ENCODE results near the gene SPSB1. TPM values are rescaled to one million over a fixed set of nuclear protein-coding genes. Genes with fewer than 3 reads are reported as not detected.

The SPSB1 gene
- polyA plus RNA-seq, 6 donors from 2014 or later: 0.61 to 2.2 (median 1.2) TPM; not detected in 1

- no peak overlapping the region for H3K4me3 Mint-ChIP-seq
- no peaks in the 10 kb centered on the region for H3K27me3 Mint-ChIP-seq
- no peaks in the 10 kb centered on the region for H3K9me3 Mint-ChIP-seq
- no peak overlapping the region for H3K27ac Mint-ChIP-seq
- peaks cover 12 to 30% (median 25%) of the 10 kb centered on the region in 3 donors for H3K4me1 Mint-ChIP-seq
- ATAC-seq (ENCODE audit: low read depth in 2 of 2) (no peak), DNase-seq (no peak)
- peaks cover 6 to 23% of the 10 kb centered on the region in 2 donors for H3K36me3 Mint-ChIP-seq
Measured at GRCh38 chr1:9263984-9264872, 28.5 kb upstream of the SPSB1 start.

GRCh38 chr1:9265037-9265436, 27.7 kb upstream of the SPSB1 start:
- peaks cover 0 to 23% of the 10 kb centered on the region in 2 donors for H3K36me3 Mint-ChIP-seq
- H3K9me3 Mint-ChIP-seq: no peaks in the 10 kb centered on the region
- DNase-seq: no peak
- no peak for ATAC-seq (ENCODE audit: low read depth in 2 of 2)
- H3K27me3 Mint-ChIP-seq: no peaks in the 10 kb centered on the region
- H3K27ac Mint-ChIP-seq: no peak overlapping the region
- H3K4me1 Mint-ChIP-seq: peaks cover 8 to 23% (median 18%) of the 10 kb centered on the region in 3 donors
- H3K4me3 Mint-ChIP-seq: peak overlapping the region in 1 of 8 donors; percentile 44

- no peak for DNase-seq
Measured at GRCh38 chr1:9265968-9266367, 26.7 kb upstream of the SPSB1 start.

GRCh38 chr1:9267352-9267686, 25.4 kb upstream of the SPSB1 start:
- H3K27ac Mint-ChIP-seq: peak overlapping the region in 3 of 6 donors; percentile 14 to 65 (median 31)
- H3K4me1 Mint-ChIP-seq: peaks cover 0 to 9% (median 7%) of the 10 kb centered on the region in 3 donors
- H3K36me3 Mint-ChIP-seq: peaks cover 0 to 24% of the 10 kb centered on the region in 2 donors

More at GRCh38 chr1:9265968-9266367, 26.7 kb upstream of the SPSB1 start:
- no peaks in the 10 kb centered on the region for H3K27me3 Mint-ChIP-seq
- ATAC-seq (ENCODE audit: low read depth in 2 of 2): no peak
- H3K4me1 Mint-ChIP-seq: peaks cover 4 to 14% (median 10%) of the 10 kb centered on the region in 3 donors
- no peak overlapping the region for H3K4me3 Mint-ChIP-seq
- H3K36me3 Mint-ChIP-seq: peaks cover 0 to 23% of the 10 kb centered on the region in 2 donors
- H3K27ac Mint-ChIP-seq: no peak overlapping the region
- no peaks in the 10 kb centered on the region for H3K9me3 Mint-ChIP-seq

GRCh38 chr1:9267827-9268581, 24.7 kb upstream of the SPSB1 start:
- peaks cover 0 to 24% of the 10 kb centered on the region in 2 donors for H3K36me3 Mint-ChIP-seq
- peaks cover 0 to 10% (median 9%) of the 10 kb centered on the region in 3 donors for H3K4me1 Mint-ChIP-seq
- H3K27ac Mint-ChIP-seq: no peak overlapping the region
- no peak overlapping the region for H3K4me3 Mint-ChIP-seq
- DNase-seq (no peak), ATAC-seq (ENCODE audit: low read depth in 2 of 2) (no peak)
- H3K9me3 Mint-ChIP-seq: no peaks in the 10 kb centered on the region
- H3K27me3 Mint-ChIP-seq: no peaks in the 10 kb centered on the region

More at GRCh38 chr1:9267352-9267686, 25.4 kb upstream of the SPSB1 start:
- Mint-ChIP-seq H3K9me3 (no peaks in the 10 kb centered on the region), H3K4me3 (no peak overlapping the region), H3K27me3 (no peaks in the 10 kb centered on the region)
- no peak for ATAC-seq (ENCODE audit: low read depth in 2 of 2)
- no peak for DNase-seq

- peaks cover 0 to 24% of the 10 kb centered on the region in 2 donors for H3K36me3 Mint-ChIP-seq
- ATAC-seq (ENCODE audit: low read depth in 2 of 2): no peak
- H3K27ac Mint-ChIP-seq: peak overlapping the region in 1 of 6 donors; percentile 47
- no peak for DNase-seq
- no peaks in the 10 kb centered on the region for H3K9me3 Mint-ChIP-seq
- no peak overlapping the region for H3K4me3 Mint-ChIP-seq
- no peaks in the 10 kb centered on the region for H3K27me3 Mint-ChIP-seq
- peaks cover 0 to 11% (median 9%) of the 10 kb centered on the region in 3 donors for H3K4me1 Mint-ChIP-seq
Measured at GRCh38 chr1:9269078-9269501, 23.6 kb upstream of the SPSB1 start.

GRCh38 chr1:9269721-9270120, 23.0 kb upstream of the SPSB1 start:
- H3K4me3 Mint-ChIP-seq: no peak overlapping the region
- DNase-seq: no peak
- H3K27ac Mint-ChIP-seq: peak overlapping the region in 1 of 6 donors; percentile 51
- no peaks in the 10 kb centered on the region for H3K9me3 Mint-ChIP-seq
- no peak for ATAC-seq (ENCODE audit: low read depth in 2 of 2)
- H3K36me3 Mint-ChIP-seq: peaks cover 0 to 19% of the 10 kb centered on the region in 2 donors
- no peaks in the 10 kb centered on the region for H3K27me3 Mint-ChIP-seq
- H3K4me1 Mint-ChIP-seq: peaks cover 0 to 11% (median 9%) of the 10 kb centered on the region in 3 donors

GRCh38 chr1:9270290-9270883, 22.3 kb upstream of the SPSB1 start:
- H3K36me3 Mint-ChIP-seq: peaks cover 0 to 12% of the 10 kb centered on the region in 2 donors
- H3K27me3 Mint-ChIP-seq: no peaks in the 10 kb centered on the region
- no peak for ATAC-seq (ENCODE audit: low read depth in 2 of 2)
- no peak for DNase-seq
- no peak overlapping the region for H3K4me3 Mint-ChIP-seq
- no peak overlapping the region for H3K27ac Mint-ChIP-seq
- no peaks in the 10 kb centered on the region for H3K9me3 Mint-ChIP-seq
- peaks cover 0 to 14% (median 9%) of the 10 kb centered on the region in 3 donors for H3K4me1 Mint-ChIP-seq

- H3K4me1 Mint-ChIP-seq: peaks cover 0 to 14% (median 9%) of the 10 kb centered on the region in 3 donors
- no peaks in the 10 kb centered on the region for H3K9me3 Mint-ChIP-seq
Measured at GRCh38 chr1:9271283-9271682, 21.4 kb upstream of the SPSB1 start.

GRCh38 chr1:9271861-9272595, 20.7 kb upstream of the SPSB1 start:
- H3K27me3 Mint-ChIP-seq: no peaks in the 10 kb centered on the region
- H3K4me1 Mint-ChIP-seq: peaks cover 0 to 14% (median 8%) of the 10 kb centered on the region in 3 donors
- H3K36me3 Mint-ChIP-seq: peaks cover 0 to 9% of the 10 kb centered on the region in 2 donors
- H3K27ac Mint-ChIP-seq: no peak overlapping the region
- DNase-seq: no peak
- no peaks in the 10 kb centered on the region for H3K9me3 Mint-ChIP-seq
- no peak overlapping the region for H3K4me3 Mint-ChIP-seq
- ATAC-seq (ENCODE audit: low read depth in 2 of 2): no peak

More at GRCh38 chr1:9271283-9271682, 21.4 kb upstream of the SPSB1 start:
- DNase-seq (no peak), ATAC-seq (ENCODE audit: low read depth in 2 of 2) (no peak)
- Mint-ChIP-seq H3K4me3 (peak overlapping the region in 1 of 8 donors; percentile 35), H3K27me3 (no peaks in the 10 kb centered on the region), H3K36me3 (peaks cover 0 to 9% of the 10 kb centered on the region in 2 donors), H3K27ac (peak overlapping the region in 2 of 6 donors; percentile 33 to 36)

- DNase-seq (no peak), ATAC-seq (ENCODE audit: low read depth in 2 of 2) (no peak)
- no peak overlapping the region for H3K4me3 Mint-ChIP-seq
- H3K4me1 Mint-ChIP-seq: peaks cover 0 to 11% (median 4%) of the 10 kb centered on the region in 3 donors
- H3K27me3 Mint-ChIP-seq: no peaks in the 10 kb centered on the region
- peak overlapping the region in 1 of 6 donors; percentile 37 for H3K27ac Mint-ChIP-seq
- peaks cover 0 to 5% (median 0%) of the 10 kb centered on the region in 7 donors for H3K9me3 Mint-ChIP-seq
- H3K36me3 Mint-ChIP-seq: peaks cover 0 to 9% of the 10 kb centered on the region in 2 donors
Measured at GRCh38 chr1:9273177-9273576, 19.5 kb upstream of the SPSB1 start.

GRCh38 chr1:9275161-9275560, 17.5 kb upstream of the SPSB1 start:
- ATAC-seq (ENCODE audit: low read depth in 2 of 2): no peak
- no peak for DNase-seq
- Mint-ChIP-seq H3K4me1 (peaks cover 0 to 11% (median 4%) of the 10 kb centered on the region in 3 donors), H3K27ac (peak overlapping the region in 2 of 6 donors; percentile 85 to 97), H3K36me3 (peaks cover 0 to 9% of the 10 kb centered on the region in 2 donors), H3K27me3 (peaks cover 0 to 9% (median 8%) of the 10 kb centered on the region in 3 donors), H3K9me3 (peaks cover 0 to 5% (median 0%) of the 10 kb centered on the region in 7 donors), H3K4me3 (no peak overlapping the region)
